Cortex of kidney (tissue), 1 donor: Measurements from ENCODE around the gene OPRM1.

Source experiments
- DNase-seq: peaks from one replicate; lab custom pipeline; 2025; lab: John Stamatoyannopoulos, UW

The OPRM1 gene

DNA sequence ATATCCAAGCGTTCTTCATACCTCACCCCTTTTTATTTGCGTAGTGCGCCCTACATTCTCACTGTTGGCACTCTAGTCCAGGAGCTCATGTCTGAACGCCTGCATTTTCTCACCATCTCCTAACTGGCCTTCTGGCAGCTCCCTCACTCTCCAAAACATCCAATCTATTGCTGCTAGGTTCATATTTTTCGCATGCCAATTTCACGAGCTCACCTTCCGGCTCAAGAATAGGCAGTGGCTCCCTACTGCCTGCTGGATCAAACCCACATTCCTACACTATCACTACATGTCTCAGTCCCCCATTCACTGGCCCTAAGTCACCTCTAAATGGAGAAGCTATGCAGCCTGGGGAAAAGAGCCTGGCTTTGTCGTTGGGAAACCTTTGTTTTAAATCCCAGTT is 202.5 kb downstream of the OPRM1 start:
- DNase-seq = no peak

DNA sequence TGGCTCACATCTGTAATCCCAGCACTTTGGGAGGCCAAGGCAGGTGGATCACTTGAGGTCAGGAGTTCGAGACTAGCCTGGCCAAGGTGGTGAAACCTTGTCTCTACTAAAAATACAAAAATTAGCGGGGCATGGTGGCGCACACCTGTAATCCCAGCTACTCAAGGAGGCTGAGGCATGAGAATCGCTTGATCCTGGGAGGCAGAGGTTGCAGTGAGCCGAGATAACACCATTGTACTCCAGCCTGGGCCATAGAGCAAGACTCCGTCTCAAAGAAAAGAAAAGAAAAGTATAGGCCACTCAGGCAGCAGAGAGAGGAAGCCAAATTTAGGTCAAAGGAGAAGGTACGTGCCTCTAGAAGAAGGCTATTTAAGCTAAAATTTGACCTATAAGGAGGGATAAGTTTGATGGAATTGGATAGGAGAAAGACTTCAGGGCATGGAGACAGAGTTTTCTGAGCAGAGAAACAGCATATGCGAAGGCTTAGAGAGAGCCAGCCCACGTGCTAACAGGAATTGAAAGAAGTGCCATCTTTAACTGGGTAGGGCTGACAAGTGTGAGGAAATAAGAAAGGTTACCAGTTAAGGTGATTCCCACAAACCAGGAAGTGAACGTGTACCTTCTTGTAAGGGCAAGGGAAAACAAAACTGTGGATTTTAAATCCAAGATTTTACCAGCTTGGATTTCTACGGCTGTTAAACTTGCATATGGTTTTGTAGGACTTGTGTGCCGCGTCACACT is 203.7 kb downstream of the OPRM1 start:
- no peak for DNase-seq

DNA sequence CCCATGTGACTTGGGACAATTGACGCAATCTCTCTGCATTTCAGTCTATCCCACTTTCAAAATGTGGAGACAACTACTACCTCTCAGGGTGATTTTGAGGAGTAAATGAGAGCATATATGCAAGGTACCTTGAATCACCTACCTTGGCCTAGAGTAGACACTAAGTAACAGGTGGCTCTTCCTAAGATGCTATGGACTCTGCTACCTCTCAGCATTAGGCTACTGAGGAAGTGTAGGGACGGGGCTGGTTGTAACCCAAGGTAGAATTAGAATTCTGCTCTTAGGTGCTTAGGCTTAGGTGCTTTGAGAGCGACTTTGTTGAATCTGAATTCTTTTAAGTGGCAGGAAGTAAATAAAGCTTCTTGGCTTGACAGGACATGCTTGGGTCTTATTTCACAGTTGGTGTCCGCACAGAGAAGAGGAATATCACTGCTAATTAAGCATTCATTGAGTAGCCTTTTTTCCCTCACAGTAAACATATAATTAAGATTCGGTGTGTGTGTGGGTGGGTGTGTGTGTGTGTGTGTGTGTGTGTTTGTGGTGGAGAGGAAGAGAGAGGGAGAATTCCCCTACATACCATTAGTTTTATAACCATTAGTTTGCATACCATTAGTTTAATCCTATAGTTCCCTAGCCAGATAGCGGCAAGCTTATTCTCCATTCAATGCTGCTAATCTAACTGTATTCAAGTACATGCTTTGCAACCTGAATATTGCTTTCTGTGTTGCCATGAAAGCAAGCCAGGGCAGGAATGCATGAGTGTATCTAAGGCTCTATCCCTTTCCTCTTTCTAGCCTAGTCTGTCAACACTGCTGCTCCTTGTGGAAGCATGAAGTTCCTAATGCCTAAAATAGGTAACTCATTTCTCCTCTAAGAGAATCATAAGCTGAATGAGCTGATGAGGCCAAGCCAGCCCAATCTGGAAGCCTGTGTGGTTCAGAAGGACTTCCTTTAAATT is 205.0 kb downstream of the OPRM1 start:
- DNase-seq = no peak

DNA sequence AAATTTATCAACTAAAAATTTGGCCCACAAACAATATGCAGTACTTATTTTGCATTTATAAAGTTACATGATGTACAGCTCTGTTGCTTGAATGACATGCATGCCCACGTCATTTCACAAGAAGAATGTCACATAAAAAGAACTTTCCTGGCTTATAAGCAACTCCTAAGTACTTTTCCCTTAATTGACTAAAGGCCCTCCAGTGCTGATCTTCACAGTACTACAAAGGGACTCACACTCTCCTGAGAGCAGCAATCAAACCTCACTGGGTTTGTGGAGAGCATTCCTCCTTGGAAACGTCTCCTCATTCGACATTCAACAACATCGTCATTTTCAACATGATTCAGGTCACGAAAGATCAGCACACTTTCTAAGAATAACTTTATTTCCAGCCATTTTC is 206.5 kb downstream of the OPRM1 start:
- no peak for DNase-seq

DNA sequence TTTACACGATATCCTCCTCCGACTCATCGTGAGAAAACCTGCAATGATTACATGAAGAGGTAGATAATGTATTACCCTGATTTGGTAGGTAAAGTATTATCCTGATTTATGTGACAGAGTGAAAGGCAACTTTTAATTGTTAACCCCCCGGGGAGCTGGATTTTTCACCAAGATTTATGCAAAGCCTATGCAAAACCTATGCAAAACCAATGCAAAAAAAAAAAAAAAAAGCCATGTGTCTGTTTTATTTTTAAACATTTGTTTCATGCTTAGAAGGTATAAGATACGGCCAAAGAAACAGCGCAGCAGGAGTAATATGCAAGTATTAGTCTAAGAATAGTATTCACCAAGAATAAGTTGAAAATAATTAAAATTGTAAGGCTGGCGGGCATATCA is 207.7 kb downstream of the OPRM1 start:
- DNase-seq = no peak

DNA sequence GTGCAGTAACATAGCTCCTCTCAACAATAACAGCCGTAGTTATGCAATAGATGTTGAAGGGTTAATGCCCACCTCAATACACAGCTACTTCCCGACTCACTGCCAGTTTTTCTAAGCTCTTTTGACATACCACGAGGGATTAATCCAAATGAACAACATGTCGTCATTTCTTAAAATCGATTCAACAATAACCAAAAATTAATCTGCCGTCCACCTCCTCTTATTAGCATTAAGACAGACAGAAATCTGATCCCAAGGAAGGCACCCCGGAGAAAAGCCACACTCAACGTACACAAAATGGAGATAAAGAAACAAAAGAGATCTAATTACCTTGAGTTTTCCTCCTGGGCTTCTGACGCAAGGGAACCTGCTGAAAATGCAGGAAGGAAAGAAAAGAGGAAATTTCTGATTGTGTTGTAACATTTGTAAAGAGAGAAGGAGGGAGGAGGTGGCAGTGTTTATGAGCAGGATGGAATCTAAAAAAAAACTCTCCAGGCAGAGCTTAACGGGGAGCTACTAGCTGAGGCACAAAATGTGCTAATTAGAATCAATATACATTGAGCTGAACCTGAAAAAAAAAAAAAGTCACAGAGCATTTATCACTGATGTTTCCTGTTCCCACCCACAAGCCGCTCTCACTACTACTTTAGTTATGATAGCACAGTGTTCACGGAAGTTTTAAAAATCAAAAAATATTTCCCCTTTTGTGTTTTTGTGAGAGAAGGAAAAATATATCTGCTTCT is 208.2 kb downstream of the OPRM1 start:
- DNase-seq = no peak

DNA sequence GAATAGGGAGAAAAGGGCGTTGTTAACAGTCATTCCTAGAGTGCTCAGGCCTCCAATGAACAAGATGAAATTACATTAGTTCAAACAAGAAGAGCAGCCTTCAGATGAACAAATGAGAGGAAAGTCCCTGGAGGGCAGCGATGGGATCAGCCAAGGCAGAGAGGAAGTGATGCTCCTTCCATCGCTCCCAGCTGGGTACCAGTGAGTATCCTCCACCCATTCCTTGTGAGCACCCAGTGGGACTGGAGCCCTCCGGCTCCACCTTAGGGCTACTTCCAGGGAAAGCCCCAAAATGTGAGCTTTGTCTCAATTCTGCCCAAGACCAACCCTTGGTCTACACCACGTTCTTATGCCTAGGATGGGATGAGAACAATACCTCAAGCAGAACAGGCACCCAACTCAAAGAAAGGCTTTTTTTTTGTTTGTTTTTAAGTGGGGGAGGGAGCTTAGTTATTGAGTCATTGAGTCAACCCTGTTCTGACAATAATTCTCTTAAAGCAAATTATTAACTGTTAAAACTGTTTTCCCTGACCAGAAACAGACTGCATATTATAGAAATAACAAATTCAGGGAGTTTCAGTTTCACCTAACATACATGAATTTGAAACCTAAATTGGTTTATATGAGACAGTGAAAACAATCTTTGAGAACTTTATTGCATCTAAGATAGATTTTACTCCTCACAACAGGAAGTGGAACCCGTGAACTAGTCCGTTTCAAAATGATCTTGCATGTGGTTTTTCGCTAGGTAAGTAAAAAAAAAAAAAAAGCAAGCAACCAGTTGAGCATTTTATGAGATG is 210.7 kb downstream of the OPRM1 start:
- DNase-seq = no peak

DNA sequence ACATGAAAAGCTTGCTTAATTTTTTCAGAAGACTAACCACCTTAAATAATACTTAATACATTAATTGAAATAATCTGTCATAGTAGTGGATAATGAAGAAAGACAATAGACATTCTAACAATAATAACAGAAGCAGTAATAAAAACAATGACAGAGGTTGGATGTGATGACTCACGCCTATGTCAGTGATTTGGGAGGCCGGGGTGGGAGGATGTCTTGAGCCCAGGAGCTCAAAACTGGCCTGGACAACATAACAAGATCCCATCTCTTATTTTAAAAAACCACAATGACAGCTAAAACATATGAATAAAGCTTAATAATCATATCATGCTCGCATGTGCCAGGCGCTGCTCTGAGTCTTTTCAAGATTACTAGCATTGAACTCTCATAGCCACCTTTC is 212.1 kb downstream of the OPRM1 start:
- DNase-seq = no peak

DNA sequence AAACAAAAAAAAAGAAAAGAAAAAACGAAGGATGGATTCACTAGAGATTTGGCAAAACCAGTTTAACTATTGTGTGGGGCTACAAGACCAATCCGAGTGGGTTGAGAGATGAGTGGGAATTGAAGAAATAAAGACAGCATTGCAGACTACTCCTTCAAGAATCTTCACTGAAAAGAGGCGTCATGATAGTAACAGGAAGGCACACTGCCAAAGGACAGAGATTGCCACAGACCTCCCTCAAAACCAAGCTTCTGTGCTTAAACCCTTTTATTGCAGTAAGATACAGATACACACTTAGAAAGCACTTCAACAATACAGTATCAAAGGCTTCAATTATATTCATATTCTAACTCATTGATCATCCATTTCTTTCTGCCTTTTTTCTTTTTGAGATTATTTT is 213.6 kb downstream of the OPRM1 start:
- no peak for DNase-seq

DNA sequence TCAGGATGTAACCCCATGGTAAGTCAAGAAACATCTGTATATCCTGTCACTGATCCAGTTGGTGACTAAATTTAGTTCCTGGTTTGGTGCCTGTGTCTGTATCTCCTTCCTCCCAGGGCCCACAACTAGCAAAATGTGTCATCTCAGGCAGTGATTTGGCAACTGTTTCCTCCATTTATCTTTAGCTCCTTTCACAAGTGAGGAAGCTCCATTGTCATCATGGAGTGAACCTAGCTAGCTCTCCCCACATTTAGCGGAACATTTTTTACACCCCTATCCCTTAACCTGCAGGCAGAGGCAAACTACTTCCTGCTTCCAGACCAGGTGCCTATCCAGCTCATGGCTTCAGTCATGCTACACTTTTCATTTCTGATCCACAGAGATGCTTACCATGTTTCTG is 218.0 kb downstream of the OPRM1 start:
- no peak for DNase-seq

DNA sequence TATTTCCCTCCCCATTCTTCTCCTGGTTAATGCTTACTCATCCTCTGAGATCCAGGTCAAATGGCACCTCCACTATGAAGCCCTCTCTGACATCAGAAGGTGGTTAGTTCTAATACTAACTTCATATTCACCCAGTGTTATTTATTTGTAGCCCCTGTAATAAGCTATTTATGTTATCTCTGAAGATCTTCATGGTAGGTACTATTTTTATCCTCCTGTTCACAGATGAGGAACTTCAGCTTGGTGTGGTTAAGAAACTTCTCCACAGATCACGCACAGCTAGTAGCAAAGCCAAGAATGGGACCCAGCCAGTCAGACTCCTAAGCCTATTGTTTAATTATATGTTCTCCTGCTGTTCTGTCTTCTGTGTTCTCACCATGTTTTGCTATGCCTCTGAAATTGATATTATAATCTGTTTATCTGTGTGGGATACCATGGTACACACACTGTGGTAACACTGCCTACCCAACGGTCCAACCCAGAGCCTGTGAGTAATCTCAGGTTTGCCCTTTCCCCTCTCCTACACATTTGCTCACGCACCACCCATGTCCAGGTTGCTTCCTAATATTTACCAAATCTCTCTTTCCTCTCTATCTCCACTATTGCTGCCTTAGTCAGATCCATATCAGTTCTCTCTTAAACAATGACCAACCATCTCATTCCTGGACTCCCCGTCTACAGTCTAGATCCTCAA is 219.2 kb downstream of the OPRM1 start:
- DNase-seq = no peak

DNA sequence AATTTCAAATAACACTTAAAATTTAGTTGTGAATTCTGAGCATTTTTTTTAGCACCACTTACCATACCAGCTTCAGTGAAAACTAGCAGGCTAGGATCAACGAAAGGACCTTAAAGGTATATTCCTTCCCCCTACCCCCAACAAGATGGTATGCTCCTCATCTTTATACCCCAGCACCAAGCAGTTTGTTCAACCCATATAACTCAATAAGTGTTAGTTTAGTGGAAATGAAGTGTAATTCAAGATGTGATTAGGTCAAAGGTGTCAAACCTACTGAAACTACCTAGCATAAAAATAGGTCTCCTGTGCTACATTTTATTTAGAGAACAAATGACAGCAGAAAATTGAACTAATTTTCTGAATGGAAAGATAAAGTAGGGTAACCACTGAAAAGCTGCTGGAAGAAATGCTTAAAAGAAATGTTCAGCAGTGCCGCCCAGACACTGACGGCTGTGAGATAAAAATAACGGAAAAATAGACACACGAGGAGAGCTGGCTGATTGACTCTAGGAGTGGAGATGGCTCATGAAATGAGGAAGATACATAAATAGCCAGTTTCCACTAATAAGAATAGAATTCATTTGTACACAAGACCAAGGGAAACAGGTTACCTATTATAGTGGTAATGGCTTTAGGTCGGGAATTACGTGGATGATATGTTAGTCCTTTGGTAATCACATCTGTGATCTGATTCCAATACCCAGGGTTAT is 222.8 kb downstream of the OPRM1 start:
- no peak for DNase-seq

DNA sequence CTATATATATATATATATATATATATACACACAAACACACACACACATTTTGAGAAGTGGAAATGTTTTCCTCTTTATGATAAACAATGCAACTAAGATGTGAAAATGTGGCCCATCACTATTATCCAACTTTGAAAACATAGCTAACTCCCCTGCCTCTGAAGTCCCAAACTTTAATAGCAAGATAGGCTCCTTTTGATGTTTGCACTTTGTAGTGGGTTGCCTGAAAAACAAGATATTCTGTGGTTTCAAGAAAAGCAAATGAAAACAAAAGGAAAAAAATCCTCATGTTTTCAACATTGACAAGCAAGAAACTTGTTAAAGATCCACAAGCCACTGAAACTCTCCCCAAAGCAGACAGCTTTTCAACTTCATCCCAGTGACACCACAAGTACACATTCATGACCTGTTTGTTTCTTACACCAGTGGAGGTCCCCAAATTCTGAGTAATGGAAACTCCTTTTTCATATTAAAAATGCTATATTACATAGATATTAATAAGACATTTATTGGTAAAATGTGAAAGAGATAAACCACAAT is 227.6 kb downstream of the OPRM1 start:
- DNase-seq = no peak

DNA sequence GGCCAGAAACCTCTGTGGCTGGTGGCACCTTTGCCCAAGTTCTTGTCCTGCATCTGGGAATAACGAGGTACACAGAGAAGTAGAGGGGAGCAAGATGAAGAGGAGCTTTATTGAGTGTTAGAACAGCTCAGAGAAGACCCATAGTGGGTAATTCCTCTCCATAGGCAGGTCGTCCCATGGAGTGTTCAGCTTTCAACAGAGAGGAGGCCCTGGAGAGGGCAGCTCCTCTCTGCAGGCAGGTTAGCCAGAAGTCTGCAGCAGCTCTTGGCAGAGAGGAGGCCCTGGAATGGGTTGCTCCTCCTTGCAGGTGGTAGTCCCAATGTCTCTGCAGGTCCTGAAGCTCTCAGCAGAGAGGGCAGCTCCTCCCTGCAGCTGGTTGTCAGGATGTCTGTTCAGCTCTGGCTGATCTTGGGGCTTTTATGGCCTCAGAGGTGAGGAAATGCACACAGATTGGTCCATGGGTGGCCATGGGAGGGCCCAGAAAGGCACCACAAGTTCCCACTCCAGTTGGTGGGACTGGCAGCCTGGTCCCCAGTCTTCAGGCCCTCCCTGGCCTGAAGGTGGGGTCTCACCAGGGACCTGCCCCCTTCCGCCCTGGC is 228.6 kb downstream of the OPRM1 start:
- DNase-seq = no peak

DNA sequence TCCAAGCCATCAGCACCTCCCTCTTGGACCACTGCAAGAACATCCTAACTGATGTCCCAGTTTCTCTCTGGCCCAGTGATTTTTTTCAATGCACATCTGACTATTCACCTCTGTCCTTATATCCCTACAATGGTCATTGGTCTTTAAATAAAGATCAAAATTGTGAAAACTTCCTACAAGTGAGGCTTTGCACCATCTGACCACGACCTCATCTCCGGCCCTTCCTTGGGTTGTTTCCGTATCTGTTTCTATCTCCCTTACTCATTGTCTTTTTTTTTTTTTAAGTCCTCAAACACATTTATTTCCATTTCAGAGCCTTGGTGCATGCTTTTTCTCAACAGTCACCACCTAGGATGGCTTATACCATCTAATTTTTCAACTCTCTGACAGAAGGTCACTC is 229.4 kb downstream of the OPRM1 start:
- DNase-seq = no peak

DNA sequence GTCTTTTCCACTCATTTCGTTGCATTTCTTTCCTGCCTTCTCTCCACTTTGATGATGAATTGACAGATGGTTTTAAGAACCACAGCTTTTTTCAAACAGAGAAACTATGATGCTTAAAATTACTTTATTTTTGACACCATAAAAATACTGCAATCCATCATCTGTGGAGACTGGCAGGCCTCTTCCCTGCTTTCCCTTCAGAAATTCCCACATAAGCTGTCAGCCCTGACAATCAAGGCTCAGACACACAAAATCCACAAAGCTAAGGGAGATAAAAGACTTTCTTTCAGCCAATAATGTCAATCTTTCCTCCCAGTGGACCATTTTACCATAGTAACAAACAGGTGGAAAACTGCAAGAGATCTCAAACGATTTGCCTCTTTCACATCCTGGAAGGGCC is 235.1 kb downstream of the OPRM1 start:
- DNase-seq = no peak

DNA sequence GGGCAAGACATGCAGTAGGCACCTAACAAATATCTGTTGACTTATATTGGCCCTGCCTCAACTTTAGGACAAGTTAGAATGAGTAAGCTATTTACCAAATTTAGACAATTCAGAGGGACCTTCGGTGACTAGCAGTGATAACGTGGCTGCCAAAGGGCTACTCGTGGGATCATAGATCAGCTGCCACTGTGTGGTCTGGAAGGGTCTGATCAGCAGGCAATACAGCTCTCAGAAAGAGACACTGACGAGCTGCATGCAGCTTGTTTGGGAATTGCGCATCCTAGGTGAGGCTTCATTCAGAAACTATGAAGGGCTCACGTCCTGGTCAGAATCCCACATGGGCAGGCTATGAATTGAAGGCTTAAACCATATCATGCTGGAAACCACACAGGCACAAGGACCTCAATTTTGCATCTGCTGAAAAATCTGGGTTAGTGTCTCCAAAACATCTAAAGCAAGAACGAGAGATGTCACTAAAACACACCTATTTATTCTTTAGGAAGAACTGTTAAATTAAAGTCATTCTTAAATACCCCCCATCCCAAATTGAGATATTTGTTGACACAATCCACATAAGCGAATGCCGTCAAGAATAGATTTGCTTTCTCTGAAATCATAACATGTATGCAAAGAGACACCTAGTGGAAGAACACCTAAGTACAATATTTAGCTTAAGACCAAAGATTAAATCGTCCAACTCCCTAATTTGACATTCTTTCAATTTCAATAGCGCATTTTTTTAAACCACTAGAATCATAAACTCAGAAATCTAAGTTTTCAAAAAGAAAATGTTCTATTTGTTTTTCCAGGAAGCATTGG is 238.0 kb downstream of the OPRM1 start:
- no peak for DNase-seq

DNA sequence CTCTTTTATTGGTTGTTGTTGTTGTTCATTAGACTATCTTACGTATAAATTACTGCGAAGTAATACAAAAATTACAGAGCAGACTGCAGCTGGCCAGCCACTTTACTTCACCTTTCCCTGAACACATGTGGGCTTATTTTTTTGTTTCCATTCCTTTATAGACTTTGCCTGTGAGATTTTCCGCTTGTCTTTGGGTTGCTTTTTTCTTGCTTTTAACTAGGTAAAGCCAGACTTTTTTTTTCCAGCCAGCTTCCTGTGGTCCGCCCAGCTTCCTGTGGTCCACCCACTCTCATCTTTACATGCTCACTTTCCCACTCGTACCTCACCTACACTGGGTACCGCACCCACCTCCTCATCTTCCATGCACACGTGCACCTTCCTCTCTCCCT is 238.6 kb downstream of the OPRM1 start:
- no peak for DNase-seq

DNA sequence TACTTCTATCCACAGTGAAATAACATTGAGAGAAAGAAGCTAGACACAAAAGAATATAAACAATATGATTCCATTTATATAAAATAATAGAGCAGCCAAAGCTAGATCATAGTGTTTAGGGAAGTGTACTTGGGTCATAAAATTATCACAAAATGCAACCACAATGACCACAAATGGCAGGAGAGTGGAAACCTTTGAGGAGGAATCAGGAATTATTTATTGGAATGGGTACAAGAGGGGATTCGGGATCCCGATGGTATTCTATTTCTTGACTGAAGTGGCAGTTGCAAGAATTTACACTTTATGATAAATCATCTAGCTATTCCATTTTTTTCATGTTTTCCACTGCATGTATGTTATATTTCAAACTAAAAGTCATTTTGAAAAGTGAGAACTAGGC is 241.5 kb downstream of the OPRM1 start:
- no peak for DNase-seq
